GM21737 (cell line): ENCODE data around the gene SRSF10.
"Not testable (repeated sequence)": the region's sequence is repeated elsewhere in the genome, so short reads cannot be mapped to it uniquely, and the experiment has no call there.

ENCODE experiments used
- ATAC-seq: cut with Tn5 transposase; IDR thresholded peaks from one replicate; pipeline ENCODE4 v1.9.1; 2021; ENCODE audit warnings: mild to moderate bottlenecking, moderate library complexity; ENCODE audit not compliant: unreplicated experiment

SRSF10 gene

GRCh38 chr1:23959461-23960290 lies 20.5 kb downstream of the SRSF10 start, which contains the start of gene PNRC2:
Gene PNRC2 (plus strand): TSS chr1:23959828. CDS start chr1:23961458, 1,630 bp downstream.
- ATAC-seq = peak; percentile 71

GRCh38 chr1:23958810-23959460 lies 21.2 kb downstream of the SRSF10 start:
- ATAC-seq = peak; percentile 66

DNA sequence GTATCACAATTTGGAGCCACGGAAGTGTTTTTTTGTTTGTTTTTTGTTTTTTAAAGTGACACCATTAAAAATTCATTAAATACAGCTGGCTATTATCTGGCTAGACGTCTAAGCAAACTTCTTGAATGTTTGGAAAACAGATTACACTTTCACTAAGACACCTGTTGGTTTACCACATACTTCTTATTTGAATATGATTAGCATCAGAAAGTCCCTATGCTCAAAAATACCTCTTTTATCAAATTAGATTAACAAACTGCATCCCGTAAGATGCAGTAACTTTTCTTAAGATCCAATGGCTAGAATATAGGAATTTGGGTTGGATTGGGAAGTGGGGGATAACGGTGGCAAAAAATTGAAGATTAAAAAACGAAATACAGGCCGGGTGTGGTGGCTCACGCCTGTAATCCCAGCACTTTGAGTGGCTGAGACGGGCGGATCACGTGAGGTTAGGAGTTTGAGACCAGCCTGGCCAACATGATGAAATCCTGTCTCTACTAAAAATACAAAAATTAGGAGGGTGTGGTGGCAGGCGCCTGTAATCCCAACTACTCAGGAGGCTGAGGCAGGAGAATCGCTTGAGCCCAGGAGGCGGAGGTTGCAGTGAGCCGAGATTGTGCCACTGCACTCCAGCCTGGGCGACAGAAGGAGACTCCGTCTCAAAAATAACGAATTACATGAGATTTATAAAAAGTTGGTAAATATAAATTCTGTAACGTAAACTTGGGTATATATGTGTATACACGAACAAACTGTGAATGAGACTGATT lies 21.9 kb downstream of the SRSF10 start:
- ATAC-seq = not testable (repeated sequence)

- no peak for ATAC-seq
Measured at GRCh38 chr1:23957096-23957495, 23.0 kb downstream of the SRSF10 start.

GRCh38 chr1:23953020-23953419 lies 27.1 kb downstream of the SRSF10 start:
- no peak for ATAC-seq

GRCh38 chr1:23947366-23947765 lies 32.8 kb downstream of the SRSF10 start:
- no peak for ATAC-seq

DNA sequence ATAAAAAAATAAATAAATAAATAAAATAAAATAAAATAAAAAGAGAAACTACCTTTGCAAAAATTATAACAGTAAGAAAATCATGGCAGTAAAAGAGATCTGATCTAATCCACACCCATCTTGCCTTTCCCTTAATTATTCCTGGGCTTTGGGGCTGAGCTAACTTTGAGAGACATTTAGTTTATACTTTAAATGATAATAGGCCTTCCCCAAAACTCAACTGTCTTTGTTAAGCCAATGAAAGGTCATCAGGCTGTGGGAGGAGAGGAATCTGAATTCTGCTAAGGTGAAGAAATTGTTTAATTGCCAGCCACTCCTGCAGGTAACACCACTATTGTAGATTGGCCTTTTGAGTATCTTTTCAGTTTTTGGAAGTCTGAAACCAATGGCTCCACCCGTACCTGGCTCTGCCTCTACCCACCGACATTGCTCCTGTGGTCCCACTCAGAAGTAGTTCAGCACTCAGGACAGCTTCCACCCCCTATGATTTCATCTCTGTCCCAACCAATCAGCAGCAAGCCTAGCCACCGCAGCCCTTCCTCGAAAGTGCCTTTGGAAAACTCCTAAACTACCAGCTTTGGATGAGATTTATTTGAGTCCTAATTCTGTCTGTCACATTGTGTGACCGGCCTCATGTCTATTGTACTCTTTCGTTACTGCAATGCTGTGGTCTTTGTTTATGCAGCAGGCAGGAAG lies 43.5 kb downstream of the SRSF10 start:
- ATAC-seq = no peak

- no peak for ATAC-seq
Measured at GRCh38 chr1:23931491-23931880, 48.6 kb downstream of the SRSF10 start.

DNA sequence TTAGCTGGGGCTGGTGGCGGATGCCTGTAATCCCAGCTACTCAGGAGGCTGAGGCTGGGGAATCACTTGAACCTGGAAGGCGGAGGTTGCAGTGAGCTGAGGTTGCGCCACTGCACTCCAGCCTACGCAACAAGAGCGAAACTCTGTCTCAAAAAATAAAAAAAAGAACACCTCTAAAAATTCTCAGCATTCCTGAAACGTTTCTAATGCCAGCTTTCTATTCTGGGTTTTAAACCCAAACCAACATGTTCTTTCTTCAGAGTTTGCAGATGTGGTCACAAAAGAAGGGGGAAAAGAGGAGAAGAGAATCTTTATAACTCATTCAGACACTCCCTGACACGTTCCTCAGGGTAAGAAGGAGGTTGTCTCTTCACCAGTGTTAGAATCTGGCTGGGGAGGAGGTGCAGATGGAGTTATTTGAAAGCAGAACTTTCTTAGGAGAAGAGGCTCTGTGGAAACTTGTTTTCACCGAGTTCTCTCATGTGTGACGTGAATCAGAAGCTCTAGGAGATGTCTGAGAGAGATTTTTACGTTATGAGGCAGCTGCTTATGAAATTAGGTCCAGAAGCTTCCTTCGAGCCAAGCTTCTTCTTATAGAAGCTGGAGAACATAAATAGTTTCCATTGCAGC lies 49.2 kb downstream of the SRSF10 start:
- ATAC-seq = no peak

- ATAC-seq = no peak
Measured at GRCh38 chr1:23930270-23930669, 49.9 kb downstream of the SRSF10 start.

GRCh38 chr1:23928789-23929188 lies 51.3 kb downstream of the SRSF10 start:
- ATAC-seq = no peak

DNA sequence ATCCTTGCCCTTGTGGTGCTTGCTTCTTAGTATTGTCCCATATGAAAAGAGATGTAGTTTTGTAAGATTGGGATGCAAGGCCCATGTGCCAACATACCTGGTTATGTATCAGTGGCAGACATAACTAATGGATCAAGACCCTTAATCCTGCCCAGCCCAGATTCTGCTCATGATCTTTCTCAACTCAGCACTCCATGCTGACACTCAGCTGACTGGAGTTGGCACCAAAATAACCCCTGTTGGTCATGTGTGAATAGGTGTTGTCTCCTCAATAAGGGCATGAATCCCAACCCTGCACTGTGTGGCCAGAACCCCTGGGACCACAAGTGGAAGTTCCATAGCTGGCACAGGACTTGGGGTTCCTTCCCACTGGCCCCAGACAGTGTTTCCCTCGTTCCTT lies 53.0 kb downstream of the SRSF10 start:
- no peak for ATAC-seq

- no peak for ATAC-seq
Measured at GRCh38 chr1:23925279-23925678, 54.8 kb downstream of the SRSF10 start.

DNA sequence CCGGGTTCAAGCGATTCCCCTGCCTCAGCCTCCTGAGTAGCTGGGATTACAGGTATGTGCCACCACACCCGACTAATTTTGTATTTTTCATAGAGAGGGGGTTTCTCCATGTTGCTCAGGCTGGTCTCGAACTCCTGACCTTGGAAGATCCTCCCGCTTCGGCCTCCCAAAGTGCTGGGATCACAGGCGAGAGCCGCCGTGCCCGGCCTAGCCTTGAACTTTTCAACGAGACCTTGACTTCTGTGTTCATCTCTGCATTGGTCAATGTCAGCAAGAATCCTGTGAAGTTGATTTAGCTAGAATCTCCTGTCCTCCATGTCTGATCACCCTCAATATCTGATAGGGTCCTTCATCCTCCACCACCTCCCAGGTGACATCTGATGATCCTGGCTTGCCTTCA lies 55.5 kb downstream of the SRSF10 start:
- ATAC-seq = no peak

- ATAC-seq = no peak
Measured at GRCh38 chr1:23923592-23924499, 56.3 kb downstream of the SRSF10 start.

DNA sequence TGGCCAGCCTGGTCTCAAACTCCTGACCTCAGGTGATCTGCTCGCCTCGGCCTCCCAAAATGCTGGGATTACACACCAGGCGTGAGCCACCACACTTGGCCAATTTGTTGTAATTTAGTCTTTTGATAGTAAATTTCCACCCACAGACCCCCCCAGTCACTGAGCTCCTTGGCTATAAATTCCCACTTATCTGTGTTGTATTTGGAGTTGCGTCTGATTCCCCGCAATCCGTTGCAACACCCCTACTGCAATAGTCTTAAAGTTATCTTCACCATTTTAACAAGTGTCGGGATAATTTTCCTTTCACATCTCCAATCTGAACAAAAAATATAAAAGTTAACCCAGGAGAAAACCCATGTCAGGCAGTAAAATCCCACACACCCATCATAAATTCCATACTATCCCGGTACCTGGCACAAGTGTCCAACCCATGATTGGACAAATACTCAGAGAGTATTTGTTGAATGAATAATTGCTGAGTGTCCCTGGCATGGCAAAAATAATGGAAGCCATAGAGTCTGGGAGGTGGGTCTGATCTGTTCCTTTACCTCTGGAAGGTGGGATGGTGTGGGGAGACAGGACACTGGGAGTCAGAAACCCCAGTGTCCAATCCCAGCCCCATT lies 57.7 kb downstream of the SRSF10 start:
- no peak for ATAC-seq

GRCh38 chr1:23916209-23917131 lies 63.7 kb downstream of the SRSF10 start:
- ATAC-seq = peak; percentile 51

- no peak for ATAC-seq
Measured at GRCh38 chr1:23915466-23915865, 64.7 kb downstream of the SRSF10 start.
